GM12801 (cell line): Measurements from ENCODE around the gene PLA2G3.

Experiments
- CTCF ChIP-seq: IDR thresholded peaks from one replicate; pipeline ENCODE4 v1.5.1; 2011; ENCODE audit warnings: control low read depth; ENCODE audit not compliant: insufficient read length; ENCODE audit errors: extremely low read depth

Gene PLA2G3

GRCh38 chr22:31103111-31103510 lies 37.2 kb downstream of the PLA2G3 start:
- no peak for TF ChIP-seq CTCF

- no peak for TF ChIP-seq CTCF
Observed at GRCh38 chr22:31102441-31103081, 37.7 kb downstream of the PLA2G3 start.

GRCh38 chr22:31100762-31101525 lies 39.4 kb downstream of the PLA2G3 start:
- no peak for TF ChIP-seq CTCF

GRCh38 chr22:31099841-31100761 lies 40.2 kb downstream of the PLA2G3 start:
- no peak for TF ChIP-seq CTCF

- TF ChIP-seq CTCF, result no peak
Observed at GRCh38 chr22:31099386-31099785, 40.9 kb downstream of the PLA2G3 start.

GRCh38 chr22:31098632-31099110 lies 41.6 kb downstream of the PLA2G3 start:
- no peak for TF ChIP-seq CTCF
